Measurements from ENCODE around the gene RHOT2. TPM values are rescaled to one million over a fixed set of nuclear protein-coding genes. Genes with fewer than 3 reads are reported as not detected.
A peak's percentile ranks its signal among the peaks of the same experiment; 100 is the strongest.

The RHOT2 gene
- total and polyA plus RNA-seq, 10 of the 15 experiments (the other 5 are each of a cell fraction or from before 2014, with no cell fraction given): 3.7 to 174 (median 69.8) TPM

GRCh38 chr16:715477-716199, 47.7 kb downstream of the RHOT2 start (continued):
- no peak for TF ChIP-seq E2F4 (IDR thresholded peaks at IDR 0.05; ENCODE audit: low read depth, low read length)
- TF ChIP-seq IRF5 (IDR thresholded peaks at IDR 0.05; ENCODE audit: borderline replicate concordance): no peak
- TF ChIP-seq IKZF1 (conservative IDR thresholded peaks at IDR 0.05): peak; percentile 54; the same call in 1 of the 2 replicates
- TF ChIP-seq SREBF2 (IDR thresholded peaks at IDR 0.05; ENCODE audit: low read length): no peak
- TF ChIP-seq ASH2L (IDR thresholded peaks at IDR 0.05; ENCODE audit: borderline replicate concordance, low read depth): no peak
- no peak for TF ChIP-seq YBX1 (IDR thresholded peaks at IDR 0.05)
- TF ChIP-seq ZBTB40 (IDR thresholded peaks at IDR 0.05; ENCODE audit: borderline replicate concordance): no peak
- TF ChIP-seq NR2F1 (conservative IDR thresholded peaks at IDR 0.05): 0 out of 2 replicates have a peak, but pooled peaks have one; percentile 37
- no peak for TF ChIP-seq ZBTB11 (CRISPR knock-in tag; IDR thresholded peaks at IDR 0.05)
- TF ChIP-seq CTCF (IDR thresholded peaks at IDR 0.05 in 2 of 3, conservative IDR thresholded peaks at IDR 0.05 in 1 of 3; ENCODE audit: control insufficient read depth in 2 of 3, extremely low read depth in 1 of 3, insufficient read depth in 1 of 3, low read depth in 3 of 3, low read length in 3 of 3): 0 out of 6 replicates have a peak, but pooled peaks of 2 of the 3 experiments have one; percentile 1 to 15
- no peak for TF ChIP-seq CREB1 (IDR thresholded peaks at IDR 0.05; ENCODE audit: low read depth)
- TF ChIP-seq KLF5 (IDR thresholded peaks at IDR 0.05; ENCODE audit: partially characterized antibody): no peak
- TF ChIP-seq MEF2A (IDR thresholded peaks at IDR 0.05; ENCODE audit: insufficient read depth, low read depth, low read length): no peak
- no peak for TF ChIP-seq HDGF (IDR thresholded peaks at IDR 0.05)
- no peak for TF ChIP-seq ZSCAN29 (IDR thresholded peaks at IDR 0.05)
- TF ChIP-seq BMI1 (IDR thresholded peaks at IDR 0.05; ENCODE audit: borderline replicate concordance): no peak
- TF ChIP-seq HDAC6 (IDR thresholded peaks at IDR 0.05; ENCODE audit: unreplicated experiment): peak; percentile 86

All from GM12878 (cell line).